IMR-90 (cell line): ENCODE results near the gene MICAL3. TPM values are rescaled to one million over a fixed set of nuclear protein-coding genes. Genes with fewer than 3 reads are reported as not detected.

ENCODE experiments used
- ATAC-seq: fragments of 200-7000 bp; cut with Tn5 transposase; 2 replicates; pipeline ENCODE4 v1.9.1; 2020; ENCODE audit warnings: low read depth, mild to moderate bottlenecking, moderate library complexity
- BruUV-seq: library from RNA; stranded (reverse); fragments of 400-500 nt; replicated peaks from 2 replicates; lab custom pipeline; 2021; lab: Mats Ljungman, UMichigan
- CTCF ChIA-PET: fragments of 300-600 bp; formaldehyde crosslinking; extraction: SDS; loops from one replicate; lab custom pipeline; 2021; ENCODE audit warnings: antibody characterized with exemption; lab: Yijun Ruan, JAX
- POLR2A ChIA-PET: fragments of 300-600 bp; sonication (Branson Sonifier 250); formaldehyde crosslinking; loops from one replicate; lab custom pipeline; 2022; ENCODE audit warnings: antibody characterized with exemption; ENCODE audit not compliant: unreplicated experiment; lab: Charles Lee
- DNase-seq: peaks from one replicate; pipeline ENCODE4 v3.0.0; 2013
- H2AFZ ChIP-seq: replicated peaks from 2 replicates; pipeline ENCODE3; 2013; ENCODE audit warnings: low read length, mild to moderate bottlenecking; ENCODE audit not compliant: poor library complexity
- H2AK5ac ChIP-seq: 2 replicates; pipeline ENCODE4 v1.6.1; 2013; ENCODE audit warnings: low read depth, low read length, inconsistent platforms
- H2AK9ac ChIP-seq: replicated peaks from 2 replicates; pipeline ENCODE3; 2013; ENCODE audit warnings: mild to moderate bottlenecking, low read depth, low read length, moderate library complexity; ENCODE audit not compliant: poor library complexity
- H2BK120ac ChIP-seq: 2 replicates; pipeline ENCODE4 v1.6.1; 2013; ENCODE audit warnings: low read depth, low read length, inconsistent platforms
- H2BK15ac ChIP-seq: 3 replicates; pipeline ENCODE4 v1.6.1; 2013; ENCODE audit warnings: low read depth, low read length, inconsistent platforms
- H2BK20ac ChIP-seq: 2 replicates; pipeline ENCODE4 v1.6.1; 2013; ENCODE audit warnings: low read depth, mild to moderate bottlenecking, inconsistent platforms, low read length, moderate library complexity
- H2BK5ac ChIP-seq: 2 replicates; pipeline ENCODE4 v1.6.1; 2013; ENCODE audit warnings: mild to moderate bottlenecking, low read depth, low read length, inconsistent platforms; ENCODE audit not compliant: poor library complexity, severe bottlenecking
- H3K14ac ChIP-seq: replicated peaks from 2 replicates; pipeline ENCODE4 v1.6.1; 2013; ENCODE audit warnings: low read depth, low read length, inconsistent platforms
- H3K18ac ChIP-seq: 2 replicates; pipeline ENCODE4 v1.6.1; 2013; ENCODE audit warnings: low read depth, low read length, control low read depth
- H3K23ac ChIP-seq: 2 replicates; pipeline ENCODE4 v1.6.1; 2013; ENCODE audit warnings: low read depth, low read length, inconsistent platforms
- H3K27ac ChIP-seq: 2 replicates; pipeline ENCODE4 v1.5.1; 2013; ENCODE audit warnings: mild to moderate bottlenecking, control low read depth, low read length; ENCODE audit not compliant: insufficient read depth
- H3K27me3 ChIP-seq: 2 replicates; pipeline ENCODE4 v1.6.1; 2013; ENCODE audit warnings: low read length; ENCODE audit not compliant: control insufficient read depth, insufficient read depth
- H3K36me3 ChIP-seq: 2 replicates; pipeline ENCODE4 v1.6.1; 2013; ENCODE audit warnings: low read length, mixed read lengths; ENCODE audit not compliant: control insufficient read depth, insufficient read depth
- H3K4ac ChIP-seq: 2 replicates; pipeline ENCODE4 v1.6.1; 2013; ENCODE audit warnings: low read depth, low read length, inconsistent platforms
- H3K4me1 ChIP-seq: 2 replicates; pipeline ENCODE4 v1.6.1; 2013; ENCODE audit warnings: low read length, mixed read lengths; ENCODE audit not compliant: control insufficient read depth, insufficient read depth
- H3K4me2 ChIP-seq: 2 replicates; pipeline ENCODE4 v1.6.1; 2013; ENCODE audit warnings: low read depth, mild to moderate bottlenecking, control low read depth, low read length, moderate library complexity
- H3K4me3 ChIP-seq: 2 replicates; pipeline ENCODE4 v1.5.1; 2013; ENCODE audit warnings: low read depth, mild to moderate bottlenecking, control low read depth, low read length, moderate library complexity; ENCODE audit not compliant: insufficient read depth
- H3K56ac ChIP-seq: 2 replicates; pipeline ENCODE4 v1.6.1; 2013; ENCODE audit warnings: low read length, inconsistent platforms; ENCODE audit not compliant: insufficient read depth; ENCODE audit errors: extremely low read depth
- H3K79me1 ChIP-seq, 2 experiments: 2 replicates each; pipeline ENCODE4 v1.6.1; 2013; ENCODE audit warnings: low read length in 2 of 2, inconsistent platforms in 1 of 2, low read depth in 1 of 2
- H3K9ac ChIP-seq: 2 replicates; pipeline ENCODE4 v1.6.1; 2013; ENCODE audit warnings: low read depth, low read length, control low read depth
- H3K9me1 ChIP-seq: 2 replicates; pipeline ENCODE4 v1.6.1; 2013; ENCODE audit warnings: low read length, inconsistent platforms; ENCODE audit not compliant: insufficient read depth
- H3K9me3 ChIP-seq: 2 replicates; pipeline ENCODE4 v1.6.1; 2013; ENCODE audit warnings: low read length; ENCODE audit not compliant: control insufficient read depth, insufficient read depth
- H4K20me1 ChIP-seq: 2 replicates; pipeline ENCODE4 v1.6.1; 2013; ENCODE audit warnings: low read length, inconsistent platforms; ENCODE audit not compliant: insufficient read depth
- H4K5ac ChIP-seq: 2 replicates; pipeline ENCODE4 v1.6.1; 2013; ENCODE audit warnings: mild to moderate bottlenecking, low read depth, low read length, control low read depth
- H4K8ac ChIP-seq, 2 experiments: 2 replicates each; pipeline ENCODE4 v1.6.1; 2013; ENCODE audit warnings: low read depth in 2 of 2, low read length in 2 of 2, control low read depth in 1 of 2, inconsistent platforms in 1 of 2
- H4K91ac ChIP-seq: 2 replicates; pipeline ENCODE4 v1.6.1; 2013; ENCODE audit warnings: low read depth, low read length, inconsistent platforms; ENCODE audit not compliant: insufficient read depth
- ELK1 ChIP-seq: fragments of 150-350 bp; IDR thresholded peaks from 2 replicates; pipeline ENCODE4 v1.6.1; 2016; ENCODE audit warnings: low read depth, mild to moderate bottlenecking, low read length, moderate library complexity, borderline replicate concordance
- MAFK ChIP-seq: IDR thresholded peaks from 2 replicates; pipeline ENCODE4 v1.6.1; 2012; ENCODE audit warnings: low read depth, low read length, improper control_type of control experiment
- MXI1 ChIP-seq: IDR thresholded peaks from 2 replicates; pipeline ENCODE4 v1.6.1; 2012; ENCODE audit warnings: low read depth, mild to moderate bottlenecking, low read length, moderate library complexity, borderline replicate concordance
- USF2 ChIP-seq: fragments of 150-350 bp; IDR thresholded peaks from 2 replicates; pipeline ENCODE4 v1.6.1; 2017; ENCODE audit warnings: mild to moderate bottlenecking, antibody characterized with exemption, low read length, low read depth
- WGBS, 2 experiments: methylation state at CpG; one replicate each; pipeline versions ENCODE4 v1.1.5 to v1.1.7; 2013; ENCODE audit warnings: missing lambda C conversion rate in 2 of 2; ENCODE audit not compliant: insufficient read length in 1 of 2; ENCODE audit errors: extremely low coverage in 2 of 2; 5-methylcytosine and 5-hydroxymethylcytosine counted together
- dilution Hi-C: fragments of 300-500 bp; cut with HindIII; formaldehyde crosslinking; loops from one replicate; pipeline ENCODE4 v1.14.3; 2018; ENCODE audit warnings: low sequenced_read_pairs; ENCODE audit not compliant: unreplicated experiment
- in situ Hi-C: fragments of 300-500 bp; cut with MboI; formaldehyde crosslinking; loops from 3 replicates; pipeline ENCODE4 v1.14.3; 2019; ENCODE audit warnings: low sequenced_read_pairs, inconsistent platforms, mixed read lengths
- intact Hi-C: fragments of 100-400 bp; cut with micrococcal nuclease; formaldehyde crosslinking; loops from 2 replicates; pipeline ENCODE4 v1.10.0; 2022
- polyA plus RNA-seq, 3 experiments: library from polyadenylated mRNA; depleted of rRNA; stranded (reverse); fragments of >200 nt; gene quantifications; 2 replicates each; pipeline ENCODE4 v1.2.3, GENCODE V29; 2012; ENCODE audit warnings: low replicate concordance in 1 of 3
- total RNA-seq: library from RNA; depleted of rRNA; stranded (reverse); fragments of >200 nt; gene quantifications from 2 replicates; pipeline ENCODE4 v1.2.3, GENCODE V29; 2012

The MICAL3 gene
- total and polyA plus RNA-seq, 2 of the 4 experiments (the other 2 are of a cell fraction): 17.6 to 26.8 TPM

GRCh38 chr22:17990147-17990546 lies 34.2 kb downstream of the MICAL3 start:
- in situ Hi-C loops (loop anchor here (5.0 kb wide), 1 partner anchor 77 kb away; no protein-coding TSS in a partner anchor), intact Hi-C loops (no loop called here), dilution Hi-C loops (no loop called here)
- ChIA-PET CTCF (no interaction called here), POLR2A (no interaction called here)
- H3K18ac ChIP-seq: no peak overlapping the region
- H3K4me1 ChIP-seq: peaks cover 24% of the 10 kb centered on the region
- H3K79me1 ChIP-seq: peaks cover 40 to 86% of the 10 kb centered on the region in 2 experiments
- peak overlapping the region in 1 of 2 experiments; percentile 5; a peak in 1 of 4 replicates for H4K8ac ChIP-seq
- H4K20me1 ChIP-seq: peaks cover 33% of the 10 kb centered on the region
- no peak overlapping the region for H3K4me2 ChIP-seq
- no peaks in the 10 kb centered on the region for H3K27me3 ChIP-seq
- H4K5ac ChIP-seq: no peak overlapping the region
- no peak overlapping the region for H3K9ac ChIP-seq
- H2AK9ac ChIP-seq: no peak overlapping the region
- no peaks in the 10 kb centered on the region for H3K36me3 ChIP-seq
- no peak overlapping the region for H2AFZ ChIP-seq
- H3K4ac ChIP-seq: peak overlapping the region; percentile 37
- WGBS, 2 experiments: no CpG with 5 or more reads among the region's 6 CpGs
- DNase-seq: no peak
- H4K91ac ChIP-seq: no peak overlapping the region
- H2BK5ac ChIP-seq: no peak overlapping the region
- H3K27ac ChIP-seq: no peak overlapping the region
- H2BK20ac ChIP-seq: no peak overlapping the region
- no peaks in the 10 kb centered on the region for H3K9me3 ChIP-seq
- no peak for ATAC-seq
- H3K4me3 ChIP-seq: no peak overlapping the region
- H3K23ac ChIP-seq: peak overlapping the region; percentile 75
- H2BK15ac ChIP-seq: peak overlapping the region; percentile 6; the same call in 1 of the 3 replicates
- H2BK120ac ChIP-seq: peak overlapping the region; percentile 56
- H3K56ac ChIP-seq: no peak overlapping the region
- no TSS peak for BruUV-seq
- TF ChIP-seq MXI1 (0 out of 2 replicates have a peak, but pooled peaks have one; percentile 37), ELK1 (no peak), MAFK (no peak), USF2 (peak; percentile 64)
- H3K14ac ChIP-seq: peak overlapping the region; percentile 74; the same call in 1 of the 2 replicates
- H2AK5ac ChIP-seq: peak overlapping the region; percentile 81
- H3K9me1 ChIP-seq: peaks cover 38% of the 10 kb centered on the region
